ENCODE measurements around the gene CLBA1.
A peak's percentile ranks its signal among the peaks of the same experiment; 100 is the strongest.

The CLBA1 gene

DNA sequence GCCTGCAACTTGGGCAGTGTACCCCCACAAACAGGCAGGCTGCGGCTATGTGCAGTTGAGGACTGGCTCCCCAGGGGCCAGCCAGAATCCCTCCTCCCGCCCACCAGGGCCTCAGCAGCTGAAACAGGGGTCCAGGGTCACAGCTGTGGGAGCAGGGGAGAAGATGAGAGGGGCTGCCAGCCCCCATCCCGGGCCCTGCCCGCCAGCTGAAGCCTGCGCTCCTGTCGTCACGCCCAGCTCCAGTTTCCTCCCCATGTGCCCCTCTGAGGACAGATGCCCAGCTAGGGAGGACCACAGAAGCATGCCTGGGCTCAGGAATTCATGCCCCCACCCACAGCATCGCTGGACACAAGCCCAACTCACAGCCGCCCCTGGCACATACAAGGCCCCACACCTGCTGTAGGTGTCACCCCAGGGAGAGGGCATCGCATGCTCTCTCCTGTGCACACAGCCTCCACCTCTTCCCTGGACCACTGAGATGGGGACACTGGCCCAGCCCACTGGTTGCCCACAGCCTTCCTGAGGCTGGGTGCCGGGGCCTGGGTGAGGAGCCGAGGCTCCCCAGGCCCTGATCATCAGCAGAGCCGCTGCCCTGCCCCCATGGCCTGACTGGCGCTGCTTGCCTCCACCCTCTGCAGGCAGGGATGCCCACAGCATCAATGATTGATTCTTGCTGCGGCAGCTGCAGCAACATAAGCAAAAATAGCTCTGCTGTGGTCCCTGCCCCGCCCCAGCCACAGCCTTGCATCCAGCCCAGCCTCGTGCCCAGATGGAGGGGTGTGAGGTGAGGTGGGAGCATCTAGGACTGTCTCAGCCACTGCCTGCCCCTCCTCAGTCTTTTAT lies 3.7 kb upstream of the CLBA1 start:
- no peak for DNase-seq

- no peak for DNase-seq
Observed at GRCh38 chr14:104982548-104983230, 2.9 kb upstream of the CLBA1 start.

DNA sequence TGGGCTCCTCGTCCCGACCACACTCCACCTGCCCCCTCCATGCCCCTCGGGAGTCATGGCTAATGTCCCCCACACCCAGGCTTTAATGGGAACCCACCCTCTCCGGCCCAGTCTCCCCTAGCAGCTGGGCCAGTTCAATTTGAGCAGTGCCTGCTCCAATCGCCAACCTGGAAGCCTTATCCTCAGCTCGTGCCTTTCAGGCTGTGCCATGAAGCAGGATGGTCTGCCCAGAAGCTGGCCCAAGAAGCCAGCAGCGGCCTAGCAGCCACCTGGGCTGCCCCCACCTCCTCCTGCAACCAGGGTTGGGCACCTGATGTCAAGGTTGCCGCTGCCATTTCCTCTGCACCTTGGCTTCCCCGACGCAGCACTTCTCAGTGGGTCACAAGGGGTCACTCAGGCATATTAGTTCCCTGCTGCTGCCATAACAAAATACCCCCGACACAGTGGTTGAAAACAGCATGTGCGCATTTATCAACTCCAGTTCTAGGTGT lies 2.3 kb upstream of the CLBA1 start:
- DNase-seq = no peak

DNA sequence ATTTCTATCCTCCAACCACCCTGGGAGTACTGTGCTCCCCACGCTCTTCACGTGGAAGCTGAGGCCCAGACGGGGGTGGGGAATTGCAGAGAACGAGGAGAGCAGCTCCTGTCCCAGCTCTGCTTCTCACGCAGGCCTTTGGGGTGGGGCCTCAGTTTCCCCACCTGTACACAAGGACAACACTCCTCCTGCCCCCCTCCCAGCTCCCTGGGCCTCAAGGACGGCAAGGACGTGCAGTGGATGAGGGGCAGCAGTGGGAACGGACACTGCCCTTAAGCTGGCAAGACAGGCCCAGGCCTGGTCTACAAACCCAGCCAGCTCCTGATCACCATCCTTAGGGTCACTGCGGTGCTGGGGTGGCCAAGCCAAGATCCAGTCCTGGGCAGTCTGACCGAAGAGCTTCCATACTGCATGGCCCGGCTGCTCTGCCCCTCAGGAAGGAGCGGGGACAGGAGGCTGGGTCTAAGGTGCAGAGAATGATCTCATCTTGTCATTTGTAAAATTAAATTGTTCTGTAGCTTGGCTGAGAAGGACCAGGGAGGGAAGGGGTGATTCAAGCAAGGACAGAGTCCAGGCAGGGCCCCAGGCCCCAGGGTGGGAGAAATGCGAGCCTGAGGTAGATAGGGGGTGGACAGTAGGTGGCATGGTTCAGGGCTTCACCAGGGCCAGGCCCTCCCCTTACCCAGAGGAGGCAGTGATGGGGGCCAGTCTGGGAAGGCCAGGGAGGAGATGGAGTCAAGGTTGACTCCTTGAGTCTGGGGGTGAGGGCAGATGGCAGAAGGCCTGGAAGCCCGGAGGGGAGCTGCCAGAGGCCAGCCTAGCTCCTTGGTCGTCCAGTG lies 1.3 kb upstream of the CLBA1 start:
- no peak for DNase-seq

GRCh38 chr14:104986487-104987164 lies 1.0 kb downstream of the CLBA1 start:
- no peak for DNase-seq

DNA sequence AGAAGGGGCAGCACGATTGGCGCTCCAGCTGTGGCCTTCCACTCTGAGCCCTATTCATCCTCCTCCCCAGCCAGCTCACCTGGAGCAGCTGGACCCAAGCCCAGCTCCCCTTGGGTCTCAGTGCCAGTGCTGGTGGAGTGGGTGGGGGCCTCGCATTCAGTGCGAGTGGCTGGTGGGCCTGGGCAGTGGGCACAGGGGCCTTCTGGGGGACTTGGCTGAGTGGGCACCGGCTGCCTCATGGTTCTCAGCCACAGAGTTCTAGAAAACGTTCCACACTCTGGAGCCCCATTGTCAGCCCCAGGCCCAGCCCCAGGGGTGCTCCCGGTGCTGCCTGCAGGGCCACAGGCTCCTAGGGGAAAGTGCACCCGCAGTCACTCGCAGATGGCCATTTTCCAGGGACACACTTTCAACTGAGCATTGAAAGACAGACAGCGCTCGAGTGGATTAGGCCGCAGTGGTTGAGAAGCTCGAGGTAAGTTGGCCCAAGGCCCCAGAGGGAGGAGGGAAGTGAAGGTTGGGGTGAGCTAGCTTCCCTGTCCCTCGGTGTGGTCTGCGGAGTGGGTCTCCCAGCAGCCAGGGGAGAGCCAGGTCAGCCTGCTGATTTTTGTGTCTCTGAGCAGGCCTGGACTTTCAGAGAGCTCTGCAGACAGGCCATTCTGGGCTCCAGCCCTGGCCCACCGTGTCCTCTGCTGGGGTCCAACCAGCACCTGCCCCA lies 3.8 kb downstream of the CLBA1 start:
- no peak for DNase-seq

DNA sequence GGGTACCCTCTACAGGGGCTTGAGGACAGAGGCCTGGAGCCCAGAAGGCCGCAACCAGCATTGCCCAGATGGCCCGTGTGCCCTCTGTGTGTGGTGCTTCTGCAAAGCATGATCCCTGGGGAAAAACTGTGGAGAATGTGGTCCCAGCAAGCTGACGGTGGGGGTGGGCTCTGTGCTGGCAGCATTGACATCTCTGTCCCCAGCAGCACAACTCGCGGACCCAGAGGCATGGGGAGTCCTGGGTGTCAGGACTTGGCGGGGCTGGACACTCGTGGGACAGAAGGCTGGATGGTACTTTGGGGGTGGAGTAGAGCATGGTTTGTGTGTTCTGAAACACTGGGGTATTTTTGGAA lies 4.3 kb downstream of the CLBA1 start:
- DNase-seq = no peak

DNA sequence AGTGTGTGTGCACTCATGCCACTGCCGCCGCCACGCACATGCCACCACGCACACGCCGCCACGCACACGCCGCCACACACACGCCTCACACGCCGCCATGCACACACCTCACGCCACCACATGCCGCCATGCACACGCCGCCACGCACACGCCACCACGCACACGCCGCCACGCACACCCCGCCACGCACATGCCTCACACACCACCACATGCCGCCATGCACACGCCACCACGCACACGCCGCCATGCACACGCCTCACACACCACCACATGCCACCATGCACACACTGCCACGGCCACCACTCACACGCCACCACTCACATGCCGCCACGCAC lies 6.3 kb downstream of the CLBA1 start:
- no peak for DNase-seq

DNA sequence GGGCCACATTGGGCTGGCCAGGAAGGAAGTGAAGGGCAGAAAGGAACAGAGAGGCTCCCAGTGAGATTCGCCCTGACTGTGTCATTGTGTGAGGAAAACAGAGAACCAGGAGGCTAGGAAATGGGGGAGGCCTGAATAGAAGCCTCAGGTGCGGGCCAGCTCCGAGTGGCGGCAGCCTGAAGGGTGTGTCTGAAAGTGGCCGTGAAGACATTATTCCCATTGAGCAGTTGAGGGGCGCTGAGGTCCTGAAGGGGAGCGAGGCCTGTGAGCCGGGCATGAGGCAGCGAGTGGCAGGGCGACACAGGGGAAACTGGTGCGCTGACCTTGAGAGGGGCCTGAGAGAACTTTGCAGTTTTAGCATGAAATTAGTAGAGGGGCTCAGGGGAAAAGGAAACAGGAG lies 6.9 kb downstream of the CLBA1 start:
- DNase-seq = no peak

DNA sequence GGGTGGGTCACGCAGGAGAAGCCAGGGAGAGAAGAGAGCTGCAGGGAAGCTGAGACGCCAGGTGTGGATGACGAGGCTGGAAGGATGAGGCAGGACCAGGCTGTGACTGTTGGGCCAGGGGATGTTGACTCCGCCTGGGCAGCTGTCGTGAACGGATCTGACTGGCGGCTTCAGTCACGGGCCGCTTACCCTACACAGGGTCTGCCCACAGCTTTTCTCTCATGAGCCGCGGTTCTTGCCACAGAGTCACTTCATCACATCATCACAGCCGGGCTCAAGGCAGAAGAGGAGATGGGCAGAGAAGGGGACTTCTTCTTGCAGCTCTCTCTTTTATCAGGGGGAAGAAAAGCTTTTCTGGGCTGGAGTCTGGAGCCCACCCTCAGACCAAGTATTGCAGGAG lies 7.7 kb downstream of the CLBA1 start:
- DNase-seq = no peak

- DNase-seq = no peak
Observed at GRCh38 chr14:104993808-104994591, 8.4 kb downstream of the CLBA1 start.

- DNase-seq = no peak
Observed at GRCh38 chr14:104994978-104995377, 9.4 kb downstream of the CLBA1 start.

- DNase-seq = no peak
Observed at GRCh38 chr14:104996032-104996431, 10.4 kb downstream of the CLBA1 start.

DNA sequence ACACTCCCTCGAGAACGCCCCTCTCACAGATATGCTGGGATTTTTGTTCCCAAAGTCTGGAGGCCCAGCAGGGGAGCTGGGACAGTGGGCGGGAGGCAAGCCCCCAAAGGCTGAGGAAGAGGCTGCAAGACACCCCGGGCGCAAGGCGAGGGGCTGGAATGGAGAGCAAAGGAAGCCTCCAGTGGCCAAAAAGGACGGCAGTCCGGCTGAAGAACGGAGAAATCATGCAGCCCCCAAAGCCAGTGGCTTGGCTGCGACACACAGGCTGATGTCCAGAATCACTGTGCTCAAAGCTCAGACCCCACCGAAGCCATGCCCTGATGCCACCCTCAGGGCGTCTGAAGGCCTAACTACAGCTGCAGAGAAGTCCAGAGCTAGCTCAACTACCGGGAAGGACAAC lies 10.9 kb downstream of the CLBA1 start:
- DNase-seq = no peak

- DNase-seq = no peak
Observed at GRCh38 chr14:104998801-104999200, 13.2 kb downstream of the CLBA1 start.

GRCh38 chr14:104999361-104999760 lies 13.8 kb downstream of the CLBA1 start:
- DNase-seq = peak; percentile 40

GRCh38 chr14:105005329-105005928 lies 19.8 kb downstream of the CLBA1 start:
- no peak for DNase-seq

- no peak for DNase-seq
Observed at GRCh38 chr14:105005929-105006830, 20.6 kb downstream of the CLBA1 start.

- DNase-seq = no peak
Observed at GRCh38 chr14:105006831-105007592, 21.4 kb downstream of the CLBA1 start.
